ENCODE measurements around the gene LMTK3. TPM values are rescaled to one million over a fixed set of nuclear protein-coding genes. Genes with fewer than 3 reads are reported as not detected.

Gene LMTK3
- polyA plus RNA-seq, 1 donor (not counting 4 experiments of a cell fraction or from before 2014, with no cell fraction given) = 0.51 TPM

GRCh38 chr19:48499316-48500090 is 12.1 kb downstream of the LMTK3 start:
- H3K9ac ChIP-seq (ENCODE audit: control insufficient read depth, extremely low read depth, insufficient read depth, low read length) = no peak overlapping the region
- no peak overlapping the region for H3K4me2 ChIP-seq (ENCODE audit: control insufficient read depth, extremely low read depth, insufficient read depth, low read depth, low read length)
- no peak for DNase-seq (ENCODE audit: low read depth, low spot score)
- H3K9me3 ChIP-seq (ENCODE audit: control insufficient read depth, low read depth, low read length) = no peaks in the 10 kb centered on the region
- peaks cover 15% of the 10 kb centered on the region for H3K4me1 ChIP-seq (ENCODE audit: control insufficient read depth, extremely low read depth, insufficient read depth, low read length)
- no peaks in the 10 kb centered on the region for H4K20me1 ChIP-seq (ENCODE audit: control insufficient read depth, extremely low read depth, insufficient read depth, low read length)
- H3K27me3 ChIP-seq (ENCODE audit: control insufficient read depth, extremely low read depth, insufficient read depth, low read length) = peaks cover 6% of the 10 kb centered on the region
- H3K36me3 ChIP-seq (ENCODE audit: control insufficient read depth in 2 of 2, extremely low read depth in 1 of 2, insufficient read depth in 2 of 2, low read length in 2 of 2) = no peaks in the 10 kb centered on the region
- H3K4me3 ChIP-seq (ENCODE audit: control insufficient read depth in 2 of 3, extremely low read depth in 1 of 3, insufficient read depth in 2 of 3, low read depth in 1 of 3, low read length in 3 of 3) = no peak overlapping the region
- FAIRE-seq = no peak
- no peak overlapping the region for H3K27ac ChIP-seq (ENCODE audit: control insufficient read depth, insufficient read depth, low read length)
- H2AFZ ChIP-seq (ENCODE audit: control insufficient read depth, low read length) = no peak overlapping the region
- no peaks in the 10 kb centered on the region for H3K79me2 ChIP-seq (ENCODE audit: control insufficient read depth, insufficient read depth, low read length)
- dilution Hi-C loops (cut with MboI; ENCODE audit: extremely low pct_ligation_motif_present, low sequenced_read_pairs) = no loop called here
- TF ChIP-seq EZH2 (IDR thresholded peaks at IDR 0.05; ENCODE audit: low read length) (no peak), CTCF (optimal IDR thresholded peaks at IDR 0.05 in 1 of 3, IDR thresholded peaks at IDR 0.05 in 1 of 3, conservative IDR thresholded peaks at IDR 0.05 in 1 of 3; ENCODE audit: extremely low read depth in 1 of 3, insufficient read depth in 2 of 3, low read length in 3 of 3) (no peak)
- H3K9me1 ChIP-seq (ENCODE audit: control insufficient read depth, extremely low read depth, insufficient read depth, low read length) = no peaks in the 10 kb centered on the region

GRCh38 chr19:48498595-48499311 is 12.9 kb downstream of the LMTK3 start:
- H3K4me3 ChIP-seq (ENCODE audit: control insufficient read depth in 2 of 3, extremely low read depth in 1 of 3, insufficient read depth in 2 of 3, low read depth in 1 of 3, low read length in 3 of 3) = no peak overlapping the region
- DNase-seq (ENCODE audit: low read depth, low spot score) = no peak
- FAIRE-seq = no peak
- H3K27me3 ChIP-seq (ENCODE audit: control insufficient read depth, extremely low read depth, insufficient read depth, low read length) = peaks cover 6% of the 10 kb centered on the region
- no peaks in the 10 kb centered on the region for H3K9me1 ChIP-seq (ENCODE audit: control insufficient read depth, extremely low read depth, insufficient read depth, low read length)
- TF ChIP-seq CTCF (optimal IDR thresholded peaks at IDR 0.05 in 1 of 3, IDR thresholded peaks at IDR 0.05 in 1 of 3, conservative IDR thresholded peaks at IDR 0.05 in 1 of 3; ENCODE audit: extremely low read depth in 1 of 3, insufficient read depth in 2 of 3, low read length in 3 of 3) (no peak), EZH2 (IDR thresholded peaks at IDR 0.05; ENCODE audit: low read length) (no peak)
- no peaks in the 10 kb centered on the region for H3K79me2 ChIP-seq (ENCODE audit: control insufficient read depth, insufficient read depth, low read length)
- H3K4me2 ChIP-seq (ENCODE audit: control insufficient read depth, extremely low read depth, insufficient read depth, low read depth, low read length) = no peak overlapping the region
- no peak overlapping the region for H3K9ac ChIP-seq (ENCODE audit: control insufficient read depth, extremely low read depth, insufficient read depth, low read length)
- no peaks in the 10 kb centered on the region for H4K20me1 ChIP-seq (ENCODE audit: control insufficient read depth, extremely low read depth, insufficient read depth, low read length)
- peaks cover 21% of the 10 kb centered on the region for H3K4me1 ChIP-seq (ENCODE audit: control insufficient read depth, extremely low read depth, insufficient read depth, low read length)
- dilution Hi-C loops (cut with MboI; ENCODE audit: extremely low pct_ligation_motif_present, low sequenced_read_pairs) = no loop called here
- no peaks in the 10 kb centered on the region for H3K36me3 ChIP-seq (ENCODE audit: control insufficient read depth in 2 of 2, extremely low read depth in 1 of 2, insufficient read depth in 2 of 2, low read length in 2 of 2)
- H2AFZ ChIP-seq (ENCODE audit: control insufficient read depth, low read length) = no peak overlapping the region
- no peak overlapping the region for H3K27ac ChIP-seq (ENCODE audit: control insufficient read depth, insufficient read depth, low read length)
- H3K9me3 ChIP-seq (ENCODE audit: control insufficient read depth, low read depth, low read length) = no peaks in the 10 kb centered on the region

All from keratinocyte (primary cell).